H1 (cell line): ENCODE measurements around the gene ODF4. TPM values are rescaled to one million over a fixed set of nuclear protein-coding genes. Genes with fewer than 3 reads are reported as not detected.

Experiments used
- CTCF ChIA-PET: fragments of 300-600 bp; sonication (Branson Sonifier 250); formaldehyde crosslinking; loops from one replicate; lab custom pipeline; 2021; ENCODE audit not compliant: partially characterized antibody; lab: Charles Lee
- POLR2A ChIA-PET: fragments of 300-600 bp; sonication (Branson Sonifier 250); formaldehyde crosslinking; loops from one replicate; lab custom pipeline; 2021; ENCODE audit warnings: inconsistent platforms; ENCODE audit not compliant: partially characterized antibody; lab: Charles Lee
- DNase-seq, 2 experiments: peaks; one replicate each; pipeline versions ENCODE4 v3.0.0 to v3.0.0-alpha.2; 2010 to 2022; ENCODE audit warnings: low spot score in 2 of 2, low read depth in 1 of 2, mixed read lengths in 1 of 2
- FAIRE-seq: peaks from 2 replicates; lab custom pipeline; 2011; peaks lifted over from hg19 to GRCh38; lab: Jason Lieb, UNC
- H2AFZ ChIP-seq: 2 replicates; pipeline ENCODE4 v1.8.1; 2012; ENCODE audit warnings: low read length, inconsistent platforms
- H2AK5ac ChIP-seq: 2 replicates; pipeline ENCODE4 v1.6.1; 2013; ENCODE audit warnings: low read depth, low read length
- H2BK120ac ChIP-seq: replicated peaks from 2 replicates; pipeline ENCODE3; 2013; ENCODE audit warnings: low read depth, low read length, inconsistent platforms
- H2BK12ac ChIP-seq: 2 replicates; pipeline ENCODE4 v1.6.1; 2013; ENCODE audit warnings: low read depth, low read length
- H2BK15ac ChIP-seq: 2 replicates; pipeline ENCODE4 v1.6.1; 2013; ENCODE audit warnings: low read length
- H2BK20ac ChIP-seq: 2 replicates; pipeline ENCODE4 v1.6.1; 2013; ENCODE audit warnings: low read length
- H2BK5ac ChIP-seq: 2 replicates; pipeline ENCODE4 v1.6.1; 2013; ENCODE audit warnings: low read depth, low read length
- H3K14ac ChIP-seq: 2 replicates; pipeline ENCODE4 v1.6.1; 2013; ENCODE audit warnings: inconsistent platforms; ENCODE audit not compliant: insufficient read length
- H3K18ac ChIP-seq: 2 replicates; pipeline ENCODE4 v1.6.1; 2013; ENCODE audit warnings: low read length; ENCODE audit errors: extremely low read depth
- H3K23ac ChIP-seq: 2 replicates; pipeline ENCODE4 v1.6.1; 2013; ENCODE audit warnings: inconsistent platforms; ENCODE audit not compliant: insufficient read length
- H3K23me2 ChIP-seq: 2 replicates; pipeline ENCODE4 v1.6.1; 2013; ENCODE audit warnings: low read depth, low read length
- H3K27ac ChIP-seq: 2 replicates; pipeline ENCODE4 v1.6.1; 2011; ENCODE audit warnings: low read depth, low read length, inconsistent platforms
- H3K27me3 ChIP-seq, 4 experiments: replicated peaks in 1 of 4; 1 replicate in 1 of 4; 2 replicates in 3 of 4; pipeline versions ENCODE4 v1.6.1 to v1.8.1; 2011 to 2013; ENCODE audit warnings: low read length in 3 of 4, mild to moderate bottlenecking in 3 of 4, inconsistent platforms in 2 of 4, mixed read lengths in 2 of 4, moderate library complexity in 1 of 4; ENCODE audit not compliant: control insufficient read depth in 3 of 4, insufficient read depth in 3 of 4; ENCODE audit errors: extremely low read depth in 1 of 4
- H3K36me3 ChIP-seq, 4 experiments: 2 replicates each; pipeline versions ENCODE4 v1.6.1 to v1.8.1; 2011 to 2013; ENCODE audit warnings: mild to moderate bottlenecking in 4 of 4, low read length in 3 of 4, moderate library complexity in 2 of 4, control low read depth in 1 of 4, inconsistent platforms in 1 of 4; ENCODE audit not compliant: insufficient read depth in 4 of 4, control insufficient read depth in 2 of 4
- H3K4ac ChIP-seq: replicated peaks from 2 replicates; pipeline ENCODE3; 2013; ENCODE audit warnings: low read length, low read depth, mixed read lengths, inconsistent platforms; ENCODE audit not compliant: insufficient read length
- H3K4me1 ChIP-seq, 4 experiments: replicated peaks in 1 of 4; 1 replicate in 1 of 4; 2 replicates in 3 of 4; pipeline versions ENCODE4 v1.6.1 to v1.8.1; 2011 to 2013; ENCODE audit warnings: low read length in 3 of 4, inconsistent platforms in 2 of 4, mixed read lengths in 1 of 4; ENCODE audit not compliant: insufficient read depth in 4 of 4, control insufficient read depth in 3 of 4
- H3K4me2 ChIP-seq, 2 experiments: 2 replicates each; pipeline versions ENCODE4 v1.6.1 to v1.8.1; 2011 to 2013; ENCODE audit warnings: low read depth in 2 of 2, low read length in 2 of 2, control low read depth in 1 of 2, inconsistent platforms in 1 of 2, mild to moderate bottlenecking in 1 of 2; ENCODE audit not compliant: insufficient read depth in 1 of 2
- H3K4me3 ChIP-seq, 4 experiments: fragments of 200-600, 300-600 bp in 1 of 4; sonication (generic), shearing (Covaris generic), sonication (Bioruptor Twin) in 1 of 4; 2 replicates each; pipeline versions ENCODE4 v1.5.1 to v1.8.1; 2011 to 2016; ENCODE audit warnings: low read length in 4 of 4, low read depth in 3 of 4, control low read depth in 2 of 4, inconsistent platforms in 2 of 4, mild to moderate bottlenecking in 2 of 4, mixed read lengths in 1 of 4, moderate library complexity in 1 of 4; ENCODE audit not compliant: insufficient read depth in 2 of 4; ENCODE audit errors: extremely low read depth in 1 of 4
- H3K56ac ChIP-seq: replicated peaks from 2 replicates; pipeline ENCODE3; 2013; ENCODE audit warnings: low read depth, mild to moderate bottlenecking, mixed read lengths, low read length, inconsistent platforms; ENCODE audit not compliant: insufficient read length
- H3K79me1 ChIP-seq: 2 replicates; pipeline ENCODE4 v1.6.1; 2013; ENCODE audit warnings: low read depth, low read length, control low read depth
- H3K79me2 ChIP-seq, 2 experiments: 2 replicates each; pipeline versions ENCODE4 v1.6.1 to v1.8.1; 2012 to 2013; ENCODE audit warnings: low read length in 2 of 2, mild to moderate bottlenecking in 2 of 2, inconsistent platforms in 1 of 2; ENCODE audit not compliant: insufficient read depth in 2 of 2, control insufficient read depth in 1 of 2
- H3K9ac ChIP-seq, 4 experiments: replicated peaks in 1 of 4; 1 replicate in 1 of 4; 2 replicates in 3 of 4; pipeline versions ENCODE4 v1.6.1 to v1.8.1; 2011 to 2013; ENCODE audit warnings: low read depth in 3 of 4, low read length in 3 of 4, control low read depth in 2 of 4, mild to moderate bottlenecking in 2 of 4, moderate library complexity in 2 of 4, inconsistent platforms in 1 of 4; ENCODE audit errors: extremely low read depth in 1 of 4
- H3K9me3 ChIP-seq, 2 experiments: 2 replicates each; pipeline versions ENCODE4 v1.6.1 to v1.8.1; 2012 to 2013; ENCODE audit warnings: mild to moderate bottlenecking in 2 of 2, moderate library complexity in 2 of 2, control low read depth in 1 of 2, inconsistent platforms in 1 of 2, low read depth in 1 of 2, low read length in 1 of 2, mixed read lengths in 1 of 2; ENCODE audit not compliant: insufficient read depth in 2 of 2
- H4K20me1 ChIP-seq, 2 experiments: replicated peaks in 1 of 2; 2 replicates each; pipeline versions ENCODE3 to v1.8.1; 2011 to 2013; ENCODE audit warnings: inconsistent platforms in 2 of 2, low read length in 2 of 2, mild to moderate bottlenecking in 1 of 2; ENCODE audit not compliant: insufficient read depth in 2 of 2, control insufficient read depth in 1 of 2
- H4K5ac ChIP-seq: 2 replicates; pipeline ENCODE4 v1.6.1; 2013; ENCODE audit warnings: low read length, low read depth, mixed read lengths, inconsistent platforms; ENCODE audit not compliant: insufficient read length
- H4K8ac ChIP-seq: 2 replicates; pipeline ENCODE4 v1.8.0; 2013; ENCODE audit warnings: mild to moderate bottlenecking, moderate library complexity, low read length, inconsistent platforms; ENCODE audit not compliant: insufficient read depth; ENCODE audit errors: extremely low read depth
- H4K91ac ChIP-seq: replicated peaks from 2 replicates; pipeline ENCODE3; 2013; ENCODE audit warnings: low read length, mixed read lengths, inconsistent platforms; ENCODE audit not compliant: insufficient read length
- EGR1 ChIP-seq: IDR thresholded peaks from 2 replicates; pipeline ENCODE4 v1.6.1; 2011; ENCODE audit warnings: low read depth, low read length, borderline replicate concordance
- NANOG ChIP-seq: IDR thresholded peaks from 2 replicates; pipeline ENCODE4 v1.6.1; 2011; ENCODE audit warnings: low read length, low read depth, mild to moderate bottlenecking, inconsistent platforms; ENCODE audit not compliant: insufficient read depth, poor library complexity, severe bottlenecking
- RAD21 ChIP-seq, 2 experiments: IDR thresholded peaks in 1 of 2; conservative IDR thresholded peaks in 1 of 2; 2 replicates each; pipeline ENCODE4 v1.6.1; 2011; ENCODE audit warnings: low read depth in 2 of 2, low read length in 2 of 2, improper control_type of control experiment in 1 of 2, inconsistent platforms in 1 of 2, mild to moderate bottlenecking in 1 of 2, moderate library complexity in 1 of 2
- TAF7 ChIP-seq: optimal IDR thresholded peaks from 2 replicates; pipeline ENCODE3; 2011; ENCODE audit warnings: low read depth, mild to moderate bottlenecking, inconsistent platforms, low read length, moderate library complexity, borderline replicate concordance
- TCF12 ChIP-seq: IDR thresholded peaks from 2 replicates; pipeline ENCODE4 v1.6.1; 2011; ENCODE audit warnings: low read depth, mild to moderate bottlenecking, low read length
- WGBS, 2 experiments: shearing (Covaris generic) in 1 of 2; methylation state at CpG; one replicate each; pipeline versions ENCODE4 v1.1.6 to v1.1.7; 2013 to 2015; ENCODE audit warnings: low lambda C conversion rate in 2 of 2, mixed read lengths in 2 of 2, inconsistent platforms in 1 of 2, low coverage in 1 of 2, missing lambda C conversion rate in 1 of 2; ENCODE audit not compliant: insufficient replicate concordance in 2 of 2, insufficient coverage in 1 of 2, insufficient read length in 1 of 2; ENCODE audit errors: extremely low coverage in 1 of 2, missing lambda C conversion rate in 1 of 2; 5-methylcytosine and 5-hydroxymethylcytosine counted together
- polyA plus RNA-seq, 7 experiments: library from polyadenylated mRNA; depleted of rRNA in 3 of 7; stranded (reverse) in 5 of 7; unstranded in 2 of 7; fragments of >200 nt in 5 of 7; fragments of 200-250 nt in 2 of 7; gene quantifications; 1 replicate in 5 of 7; 2 replicates in 1 of 7; 4 replicates in 1 of 7; pipeline versions ENCODE4 v1.2.1 to v1.2.3, GENCODE V29; 2011 to 2013; ENCODE audit warnings: missing spikeins in 2 of 7, mixed read lengths in 2 of 7
- total RNA-seq: library from RNA; stranded (reverse); fragmentation: NEBNext Ultra II Directional; extraction: Animal tissue kit (Norgen Biotek cat#: 25700); gene quantifications from 2 replicates; pipeline ENCODE4 v1.2.1, GENCODE V29; 2021

ODF4 gene
- total and polyA plus RNA-seq, 2 of the 8 experiments (the other 6 are each of a cell fraction or from before 2014, with no cell fraction given): not detected

DNA sequence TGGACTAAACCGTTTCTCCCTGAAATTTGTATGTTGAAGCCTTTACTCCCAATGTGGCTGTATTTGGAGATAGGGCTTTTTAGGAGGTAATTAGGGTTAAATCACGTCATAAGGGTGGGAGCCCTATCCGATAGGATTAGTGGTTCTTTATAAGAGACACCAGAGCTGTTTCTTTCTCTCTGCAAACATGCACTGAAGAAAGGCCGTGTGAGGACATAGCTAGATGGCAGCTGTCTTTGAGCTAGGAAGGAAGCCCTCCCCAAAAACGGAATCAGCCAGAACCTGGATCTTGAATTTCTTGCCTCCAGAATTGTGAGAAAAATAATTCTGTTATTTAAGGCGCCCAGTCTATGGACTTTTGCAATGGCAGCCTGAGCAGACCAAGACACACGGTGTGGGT, 14.1 kb downstream of the ODF4 start:
- Histone ChIP-seq H3K4me1 (peaks cover 0 to 3% (median 0%) of the 10 kb centered on the region in 4 experiments; a peak in 1 of 7 replicates), H3K27me3 (no peaks in the 10 kb centered on the region), H3K36me3 (no peaks in the 10 kb centered on the region), H2BK120ac (no peak overlapping the region), H2BK12ac (no peak overlapping the region), H3K23me2 (no peaks in the 10 kb centered on the region; the same call in 1 of the 2 replicates), H3K18ac (no peak overlapping the region), H3K79me1 (no peaks in the 10 kb centered on the region), H2BK15ac (no peak overlapping the region), H3K56ac (no peak overlapping the region), H3K4ac (no peak overlapping the region), H2BK5ac (no peak overlapping the region), H3K4me3 (no peak overlapping the region), H4K8ac (no peak overlapping the region), H2BK20ac (no peak overlapping the region), H3K9ac (no peak overlapping the region), H3K23ac (no peak overlapping the region), H2AK5ac (no peak overlapping the region), H4K91ac (no peak overlapping the region), H2AFZ (no peak overlapping the region), H3K4me2 (no peak overlapping the region), H3K14ac (no peak overlapping the region), H3K27ac (no peak overlapping the region), H3K79me2 (no peaks in the 10 kb centered on the region), H4K20me1 (no peaks in the 10 kb centered on the region), H3K9me3 (no peaks in the 10 kb centered on the region), H4K5ac (no peak overlapping the region)
- 92% methylated on average over 7 of the region's 7 CpGs; no CpG with 5 or more reads in 1 of the 2 experiments for WGBS, 2 experiments
- ChIA-PET POLR2A (interaction anchor here (1.2 to 4.8 kb wide), 4 partner anchors 8 to 22 kb away, joined by 3 to 23 read pairs (median 6); partner anchors contain the start of gene KRABD2), CTCF (interaction anchor here (1.1 kb wide), 1 partner anchor 16 kb away, joined by 3 read pairs; no protein-coding TSS in a partner anchor)
- DNase-seq (no peak), FAIRE-seq (no peak)
- TF ChIP-seq TAF7 (no peak), TCF12 (no peak), EGR1 (no peak), RAD21 (IDR thresholded peaks at IDR 0.05 in 1 of 2, conservative IDR thresholded peaks at IDR 0.05 in 1 of 2; ENCODE audit: low read depth in 2 of 2, low read length in 2 of 2) (no peak), NANOG (no peak)
